GM23338 (cell line): ENCODE data around the gene LRRC18. TPM values are rescaled to one million over a fixed set of nuclear protein-coding genes. Genes with fewer than 3 reads are reported as not detected.

Source experiments
- ATAC-seq: fragments of 200-7000 bp; cut with Tn5 transposase; 3 replicates; pipeline ENCODE4 v1.9.1; 2020
- DNase-seq: peaks from one replicate; pipeline ENCODE4 v3.0.0-alpha.2; 2015; ENCODE audit warnings: low spot score
- H2AFZ ChIP-seq: fragments of 200-600 bp; sonication (generic); 2 replicates; pipeline ENCODE4 v1.8.0; 2016; ENCODE audit warnings: antibody characterized with exemption, mild to moderate bottlenecking, moderate library complexity
- H3F3A ChIP-seq: fragments of 200-600 bp; sonication (generic); replicated peaks from 2 replicates; pipeline ENCODE4 v1.8.0; 2017; ENCODE audit warnings: antibody characterized with exemption, mixed run types, low read depth
- H3K27ac ChIP-seq: fragments of 200-600 bp; sonication (generic); 2 replicates; pipeline ENCODE4 v1.6.1; 2016; ENCODE audit warnings: low read depth
- H3K27me3 ChIP-seq: fragments of 200-600 bp; sonication (generic); 2 replicates; pipeline ENCODE4 v1.8.0; 2016; ENCODE audit warnings: mild to moderate bottlenecking, mixed run types, moderate library complexity; ENCODE audit not compliant: insufficient read depth
- H3K36me3 ChIP-seq: fragments of 200-600 bp; sonication (generic); 2 replicates; pipeline ENCODE4 v1.8.0; 2016; ENCODE audit warnings: mild to moderate bottlenecking; ENCODE audit not compliant: insufficient read depth
- H3K4me1 ChIP-seq: fragments of 200-600 bp; sonication (generic); 2 replicates; pipeline ENCODE4 v1.8.0; 2016; ENCODE audit warnings: mild to moderate bottlenecking, moderate library complexity; ENCODE audit not compliant: insufficient read depth
- H3K4me2 ChIP-seq: fragments of 200-600 bp; sonication (generic); 2 replicates; pipeline ENCODE4 v1.7.1; 2017; ENCODE audit warnings: mixed run types
- H3K4me3 ChIP-seq: fragments of 200-600 bp; sonication (generic); 2 replicates; pipeline ENCODE4 v1.6.1; 2016; ENCODE audit warnings: mixed run types
- H3K79me2 ChIP-seq: fragments of 200-600 bp; sonication (generic); replicated peaks from 2 replicates; pipeline ENCODE4 v1.8.0; 2017; ENCODE audit warnings: mild to moderate bottlenecking; ENCODE audit not compliant: insufficient read depth
- H3K9me2 ChIP-seq: fragments of 200-600 bp; sonication (generic); 2 replicates; pipeline ENCODE4 v1.8.0; 2017; ENCODE audit not compliant: insufficient read depth
- H4K20me1 ChIP-seq: fragments of 200-600 bp; sonication (generic); replicated peaks from 2 replicates; pipeline ENCODE4 v1.8.0; 2017; ENCODE audit warnings: mild to moderate bottlenecking; ENCODE audit not compliant: insufficient read depth
- H3K27ac Mint-ChIP-seq: 2 replicates; pipeline ENCODE4 v1.8.0; 2020; ENCODE audit warnings: inconsistent platforms, mild to moderate bottlenecking, moderate library complexity, mixed read lengths
- H3K27me3 Mint-ChIP-seq: 3 replicates; pipeline ENCODE4 v1.8.0; 2022; ENCODE audit warnings: low read depth, mild to moderate bottlenecking, moderate library complexity, mixed read lengths, inconsistent platforms; ENCODE audit not compliant: insufficient read depth, poor library complexity
- H3K36me3 Mint-ChIP-seq: 3 replicates; pipeline ENCODE4 v1.8.0; 2021; ENCODE audit warnings: low read depth, mild to moderate bottlenecking, inconsistent platforms, moderate library complexity, mixed read lengths
- H3K4me1 Mint-ChIP-seq: 3 replicates; pipeline ENCODE4 v1.8.0; 2020; ENCODE audit warnings: mild to moderate bottlenecking, inconsistent platforms, mixed read lengths
- H3K4me3 Mint-ChIP-seq: 3 replicates; pipeline ENCODE4 v1.8.0; 2021; ENCODE audit warnings: moderate library complexity, mild to moderate bottlenecking, inconsistent platforms, mixed read lengths
- H3K9me3 Mint-ChIP-seq: 3 replicates; pipeline ENCODE4 v1.8.0; 2020; ENCODE audit warnings: moderate library complexity, mild to moderate bottlenecking, inconsistent platforms, mixed read lengths
- CTCF ChIP-seq, 2 experiments: fragments of 200-600 bp in 1 of 2; sonication (generic) in 1 of 2; conservative IDR thresholded peaks; 2 replicates each; pipeline versions ENCODE4 v1.5.1 to v1.6.1; 2016 to 2017; ENCODE audit warnings: antibody characterized with exemption in 2 of 2, low read depth in 2 of 2, mild to moderate bottlenecking in 2 of 2, moderate library complexity in 1 of 2
- ETS1 ChIP-seq: IDR thresholded peaks from 2 replicates; pipeline ENCODE4 v1.6.1; 2016; ENCODE audit warnings: antibody characterized with exemption
- EZH2phosphoT487 ChIP-seq: fragments of 200-600 bp; sonication (generic); IDR thresholded peaks from one replicate; pipeline ENCODE4 v1.8.1; 2018; ENCODE audit warnings: antibody characterized with exemption; ENCODE audit not compliant: unreplicated experiment
- JUNB ChIP-seq: IDR thresholded peaks from one replicate; pipeline ENCODE4 v1.6.1; 2016; ENCODE audit warnings: antibody characterized with exemption; ENCODE audit not compliant: unreplicated experiment
- NANOG ChIP-seq: IDR thresholded peaks from 2 replicates; pipeline ENCODE4 v1.6.1; 2016; ENCODE audit warnings: antibody characterized with exemption, borderline replicate concordance
- POLR2AphosphoS5 ChIP-seq: IDR thresholded peaks from 2 replicates; pipeline ENCODE4 v1.6.1; 2016; ENCODE audit warnings: antibody characterized with exemption, low read depth
- STAT1 ChIP-seq: IDR thresholded peaks from one replicate; pipeline ENCODE4 v1.6.1; 2016; ENCODE audit warnings: antibody characterized with exemption; ENCODE audit not compliant: unreplicated experiment
- ZNF114 ChIP-seq: fragments of 250-450 bp; sonication (Bioruptor Pico); IDR thresholded peaks from 2 replicates; pipeline ENCODE4 v1.5.0; 2020; ENCODE audit warnings: mild to moderate bottlenecking, moderate library complexity
- ZNF331 ChIP-seq: fragments of 250-450 bp; sonication (Bioruptor Pico); IDR thresholded peaks from 2 replicates; pipeline ENCODE4 v1.5.0; 2020; ENCODE audit warnings: low read depth, mild to moderate bottlenecking, moderate library complexity
- ZNF462 ChIP-seq: fragments of 250-450 bp; sonication (Bioruptor Pico); IDR thresholded peaks from 2 replicates; pipeline ENCODE4 v1.5.0; 2020; ENCODE audit warnings: mild to moderate bottlenecking, moderate library complexity
- polyA plus RNA-seq: library from polyadenylated mRNA; unstranded; fragments of >200 nt; fragmentation: Nextera tagmentation; extraction: Ambion mirVana; gene quantifications from 2 replicates; pipeline ENCODE4 v1.2.1, GENCODE V29; 2016
- total RNA-seq: library from RNA; depleted of rRNA; stranded (reverse); fragments of >200 nt; shearing (Covaris generic); gene quantifications from 2 replicates; pipeline ENCODE4 v1.2.3, GENCODE V29; 2014

Gene LRRC18
- total and polyA plus RNA-seq, 2 experiments from 2014 or later, result not detected

GRCh38 chr10:48898426-48898825 is 41.2 kb downstream of the LRRC18 start:
- H3K4me3 ChIP-seq, result no peak overlapping the region
- no peaks in the 10 kb centered on the region for H4K20me1 ChIP-seq
- no peak overlapping the region for H2AFZ ChIP-seq
- Mint-ChIP-seq H3K27ac (no peak overlapping the region), H3K9me3 (no peaks in the 10 kb centered on the region), H3K36me3 (no peaks in the 10 kb centered on the region), H3K27me3 (peaks cover 2% of the 10 kb centered on the region), H3K4me3 (no peak overlapping the region), H3K4me1 (no peaks in the 10 kb centered on the region)
- H3K4me1 ChIP-seq, result no peaks in the 10 kb centered on the region
- H3K36me3 ChIP-seq, result no peaks in the 10 kb centered on the region
- no peaks in the 10 kb centered on the region for H3K27me3 ChIP-seq
- no peak overlapping the region for H3K27ac ChIP-seq
- H3F3A ChIP-seq, result no peaks in the 10 kb centered on the region
- no peak for TF ChIP-seq JUNB
- TF ChIP-seq ZNF114 (CRISPR knock-in tag), result no peak
- no peak for TF ChIP-seq POLR2AphosphoS5
- TF ChIP-seq ETS1, result no peak
- no peak for TF ChIP-seq STAT1
- no peak for TF ChIP-seq ZNF331
- TF ChIP-seq CTCF (conservative IDR thresholded peaks at IDR 0.05; ENCODE audit: low read depth in 2 of 2), result no peak
- TF ChIP-seq EZH2phosphoT487, result no peak
- no peak for TF ChIP-seq NANOG
- TF ChIP-seq ZNF462, result no peak
- H3K4me2 ChIP-seq, result no peak overlapping the region
- H3K79me2 ChIP-seq, result no peaks in the 10 kb centered on the region
- no peak for DNase-seq
- H3K9me2 ChIP-seq, result no peaks in the 10 kb centered on the region
- no peak for ATAC-seq
